Activated CD4-positive, alpha-beta T cell treated with anti-CD3 and anti-CD28 coated beads for 4 hours (primary cell): ENCODE results near the gene FUCA1.
"Not testable (repeated sequence)": the region's sequence is repeated elsewhere in the genome, so short reads cannot be mapped to it uniquely, and the experiment has no call there.

Source experiments
- DNase-seq, 2 donors: peaks; one replicate each; pipeline ENCODE4 v3.0.0-alpha.2; 2020

Gene FUCA1

GRCh38 chr1:23895082-23895481 is 27.0 kb upstream of the FUCA1 start:
- DNase-seq: no peak

DNA sequence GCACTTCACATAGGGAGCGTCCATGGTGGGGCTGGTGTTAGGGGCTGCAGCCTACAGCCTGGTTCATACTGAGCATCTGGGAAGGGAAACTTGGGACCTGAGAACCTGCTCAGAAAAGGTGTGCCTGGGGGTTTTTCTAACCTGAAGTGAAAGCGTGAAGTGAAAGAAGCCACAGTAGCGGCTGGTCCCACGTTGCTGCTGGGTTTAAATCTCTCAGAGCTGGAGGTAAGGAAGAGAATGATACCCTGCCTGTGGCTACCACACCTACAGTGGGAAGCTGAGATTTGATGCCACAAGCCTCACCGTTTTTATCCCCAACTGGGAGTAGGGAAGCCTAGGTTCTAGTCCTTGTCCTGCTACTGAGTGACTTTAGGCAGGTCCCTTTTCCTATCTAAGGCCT is 21.0 kb upstream of the FUCA1 start:
- DNase-seq: no peak

GRCh38 chr1:23885222-23885621 is 17.1 kb upstream of the FUCA1 start:
- DNase-seq: no peak

- DNase-seq: no peak
These were observed 14.7 kb upstream of the FUCA1 start for GRCh38 chr1:23882746-23883145.

- no peak for DNase-seq
These were observed 11.7 kb upstream of the FUCA1 start for GRCh38 chr1:23879809-23880208.

- no peak for DNase-seq
These were observed 10.6 kb upstream of the FUCA1 start for GRCh38 chr1:23878668-23879067.

DNA sequence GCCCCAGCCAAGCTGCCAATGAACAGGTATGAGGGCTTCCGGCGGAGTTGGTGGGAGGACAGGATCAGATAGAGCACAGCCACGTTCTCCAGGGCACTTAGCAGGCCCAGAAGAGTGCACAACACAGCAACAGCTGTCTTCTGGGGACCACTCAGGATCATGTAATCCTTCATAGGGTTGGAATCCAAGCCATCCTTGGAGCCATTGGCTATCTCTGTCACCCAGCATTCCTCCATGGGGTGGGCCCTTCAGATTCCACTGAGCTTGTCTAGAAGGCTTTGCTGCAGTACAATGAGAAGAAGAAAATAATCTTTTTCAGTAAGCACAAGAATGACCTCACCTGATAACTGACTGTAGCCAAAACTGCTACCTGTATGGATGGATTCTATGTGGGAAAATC is 7.3 kb upstream of the FUCA1 start:
- no peak for DNase-seq

- DNase-seq: no peak
These were observed 4.3 kb upstream of the FUCA1 start for GRCh38 chr1:23872421-23872820.

GRCh38 chr1:23869051-23869450 is 961 bp upstream of the FUCA1 start:
- no peak for DNase-seq

DNA sequence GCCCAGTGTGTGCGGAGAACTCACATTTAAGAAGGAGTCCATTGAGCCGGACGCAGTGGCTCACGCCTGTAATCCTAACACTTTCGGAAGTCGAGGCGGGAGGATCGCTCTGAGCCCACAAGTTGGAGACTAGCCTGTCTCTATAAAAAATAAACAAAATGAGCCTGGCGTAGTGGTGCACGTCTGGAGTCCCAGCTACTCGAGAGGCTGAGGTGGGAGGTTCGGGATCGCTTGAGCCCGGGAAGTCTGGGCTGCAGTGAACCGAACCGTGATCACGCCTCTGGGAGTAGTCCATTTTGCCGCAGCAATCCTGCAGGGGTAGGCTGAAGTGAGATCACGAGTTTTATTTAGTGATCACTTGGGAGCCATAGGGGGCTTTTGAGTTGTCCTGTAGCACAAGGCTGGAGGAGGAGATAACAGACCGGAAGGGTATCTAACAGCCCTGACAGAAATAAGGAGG is 497 bp upstream of the FUCA1 start:
- peak in 1 of 2 donors; percentile 7 for DNase-seq

GRCh38 chr1:23867542-23867894 is 572 bp downstream of the FUCA1 start:
- DNase-seq: no peak

DNA sequence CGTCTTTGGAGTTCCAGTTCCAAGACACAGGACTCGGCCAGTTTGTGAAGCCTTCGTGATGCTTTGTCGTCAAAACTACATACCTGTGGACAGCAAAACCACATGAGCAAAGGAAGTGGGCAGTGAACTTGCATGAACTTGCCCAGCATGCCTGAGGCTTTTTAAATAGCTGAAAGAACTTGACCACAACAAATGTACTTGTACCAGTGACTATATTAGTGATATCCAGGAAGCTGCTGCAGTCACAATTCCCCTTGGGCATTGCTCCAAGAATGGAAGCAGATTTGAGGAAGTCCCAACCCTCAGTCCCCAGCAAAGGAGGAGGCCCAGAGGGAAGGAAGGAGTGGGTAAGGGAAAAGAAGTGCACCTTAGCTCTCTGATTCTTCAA is 2.6 kb downstream of the FUCA1 start:
- DNase-seq: no peak

GRCh38 chr1:23864801-23865542 is 3.1 kb downstream of the FUCA1 start:
- no peak for DNase-seq

- no peak for DNase-seq
These were observed 5.5 kb downstream of the FUCA1 start for GRCh38 chr1:23862640-23863039.

DNA sequence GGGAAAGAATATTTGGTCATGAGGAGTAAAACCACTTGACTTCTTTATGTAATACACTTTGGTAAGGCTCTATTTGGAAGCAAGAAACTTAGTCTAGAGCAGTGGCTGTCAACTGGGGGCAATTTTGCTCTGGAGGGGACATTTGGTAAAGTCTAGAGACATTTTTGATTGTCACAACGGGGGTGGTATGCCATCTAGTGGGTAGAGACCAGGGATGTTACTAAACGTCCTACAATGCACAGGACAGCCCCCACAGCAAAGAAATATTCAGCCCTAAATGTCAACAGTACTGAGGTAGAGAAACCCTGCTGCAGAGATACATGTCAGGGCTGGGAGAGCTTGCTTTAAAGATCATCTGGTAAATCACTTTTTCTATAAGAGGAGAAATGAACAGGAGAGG is 13.5 kb downstream of the FUCA1 start:
- DNase-seq: no peak

- not testable (repeated sequence) for DNase-seq
These were observed 15.0 kb downstream of the FUCA1 start for GRCh38 chr1:23853124-23853523.

GRCh38 chr1:23851406-23851805 is 16.7 kb downstream of the FUCA1 start:
- not testable (repeated sequence) for DNase-seq

DNA sequence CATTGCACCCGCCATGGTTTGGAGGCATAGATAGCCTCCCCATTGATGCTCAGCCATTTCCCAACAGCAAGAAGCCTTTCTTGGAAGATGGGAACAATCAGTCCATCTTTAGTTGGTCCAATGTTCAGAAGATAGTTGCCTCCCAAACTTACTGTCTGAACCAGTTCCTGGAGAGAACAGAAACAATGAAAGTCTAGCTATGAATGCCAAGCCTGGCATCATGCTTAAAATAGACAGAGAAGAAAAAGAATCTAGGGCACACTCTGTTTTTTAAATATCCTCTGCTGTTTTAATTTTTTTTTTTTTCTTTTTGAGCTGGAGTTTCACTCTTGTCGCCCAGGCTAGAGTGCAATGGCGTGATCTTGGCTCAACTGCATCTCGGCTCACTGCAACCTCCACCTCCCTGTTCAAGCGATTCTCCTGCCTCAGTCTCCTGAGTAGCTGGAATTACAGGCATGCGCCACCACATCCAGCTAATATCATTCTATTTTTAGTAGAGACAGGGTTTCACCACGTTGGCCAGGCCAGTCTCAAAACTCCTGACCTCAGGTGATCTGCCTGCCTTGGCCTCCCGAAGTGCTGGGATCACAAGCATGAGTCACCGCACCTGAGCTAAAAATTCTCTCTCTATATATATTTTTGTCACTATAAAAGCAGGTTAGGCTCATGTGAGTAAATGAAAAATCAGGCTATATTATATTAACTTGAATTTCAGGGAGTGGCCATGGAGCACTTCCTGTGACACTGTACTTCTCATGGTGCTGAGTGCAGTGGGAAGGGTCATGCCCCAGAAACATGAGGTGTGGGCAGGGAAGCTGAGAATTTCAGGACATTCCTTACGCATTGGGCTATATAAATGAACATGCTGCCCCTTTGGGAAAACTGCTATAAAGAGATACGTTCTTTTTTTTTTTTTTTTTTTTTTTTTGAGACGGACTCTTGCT is 19.1 kb downstream of the FUCA1 start:
- no peak for DNase-seq

- not testable (repeated sequence) for DNase-seq
These were observed 20.5 kb downstream of the FUCA1 start for GRCh38 chr1:23847482-23848095.

DNA sequence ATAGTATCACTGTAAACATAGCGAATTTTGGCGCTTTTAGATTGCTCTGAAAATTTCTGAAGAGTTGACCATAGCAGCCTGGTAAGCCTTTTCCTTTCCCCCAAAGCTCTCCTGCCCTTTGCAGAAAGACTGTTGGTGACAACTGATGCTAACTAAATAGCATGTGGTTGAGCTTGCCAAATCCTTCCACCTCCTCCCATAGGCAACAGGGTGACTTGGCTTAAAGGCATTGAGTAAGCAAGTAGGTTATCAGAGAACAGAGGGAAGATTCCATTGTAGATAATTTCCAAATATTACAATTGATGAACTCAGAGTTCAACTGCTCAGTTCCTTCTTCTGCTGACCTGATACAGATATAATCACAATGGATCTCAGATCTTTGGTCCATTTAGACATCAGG is 22.9 kb downstream of the FUCA1 start:
- DNase-seq: no peak

DNA sequence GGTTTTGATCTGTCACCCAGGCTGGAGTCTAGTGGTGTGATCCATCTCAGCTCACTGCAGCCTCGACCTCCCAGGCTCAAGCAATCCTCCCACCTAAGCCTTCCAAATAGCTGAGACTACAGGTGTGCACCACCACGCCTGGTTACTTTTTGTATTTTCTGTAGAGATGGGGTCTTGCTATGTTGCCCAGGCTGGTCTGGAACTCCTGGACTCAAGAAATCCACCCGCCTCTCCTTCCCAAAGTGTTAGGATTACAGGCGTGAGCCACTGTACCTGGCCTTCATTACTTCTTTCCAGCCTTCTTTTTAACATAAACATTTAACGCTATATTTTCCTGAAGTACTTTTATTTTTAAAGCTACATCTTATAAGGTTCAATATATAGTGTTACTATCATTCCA is 24.4 kb downstream of the FUCA1 start:
- no peak for DNase-seq

- peak; percentile 70 to 72 for DNase-seq
These were observed 29.7 kb downstream of the FUCA1 start for GRCh38 chr1:23838401-23838866.

DNA sequence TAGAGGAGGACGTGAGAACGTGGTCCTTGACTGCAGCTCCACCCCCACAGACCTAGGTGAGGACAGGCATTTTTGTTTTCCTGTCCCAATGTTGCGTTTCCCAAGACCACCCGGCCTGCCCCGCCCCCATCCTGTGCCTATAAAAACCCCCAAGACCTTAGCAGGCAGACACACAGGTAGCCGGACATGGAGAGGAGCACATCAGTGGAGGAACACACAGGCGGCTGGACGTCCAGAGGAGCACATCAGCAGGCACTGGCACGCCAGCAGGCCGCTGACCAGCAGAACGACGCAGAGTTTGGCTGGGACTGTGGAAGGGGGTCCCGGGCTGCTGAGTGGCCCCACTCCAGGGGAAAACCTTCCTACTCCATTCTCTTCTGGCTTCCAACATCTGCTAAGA is 30.2 kb downstream of the FUCA1 start:
- DNase-seq: no peak

DNA sequence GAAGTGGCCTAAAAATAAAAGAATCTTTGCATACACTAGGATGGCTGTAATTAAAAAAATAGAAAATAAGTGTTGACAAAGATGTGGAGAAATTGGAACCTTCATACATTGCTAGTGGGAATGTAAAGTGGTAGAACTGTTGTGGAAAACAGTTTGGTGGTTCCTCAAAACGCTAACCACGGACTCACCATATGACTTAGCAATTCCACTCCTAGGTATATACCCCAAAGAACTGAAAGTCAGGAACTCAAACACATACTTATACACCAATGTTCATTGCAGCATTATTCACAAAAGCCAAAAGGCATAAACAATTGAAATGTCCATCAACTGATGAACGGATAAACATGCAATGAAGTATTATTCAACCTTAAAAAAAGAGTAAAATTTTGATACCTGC is 32.1 kb downstream of the FUCA1 start:
- no peak for DNase-seq
